Left ventricle myocardium inferior (tissue), 1 donor: ENCODE data around the gene MCC. TPM values are rescaled to one million over a fixed set of nuclear protein-coding genes. Genes with fewer than 3 reads are reported as not detected.
A peak's percentile ranks its signal among the peaks of the same experiment; 100 is the strongest.

Experiments used
- DNase-seq: peaks from one replicate; pipeline ENCODE4 v3.0.0-alpha.2; 2020
- H3K27ac ChIP-seq: fragments of 200-600 bp; replicated peaks from 2 replicates; pipeline ENCODE4 v1.8.0; 2021
- H3K27me3 ChIP-seq: fragments of 200-600 bp; 2 replicates; pipeline ENCODE4 v1.8.0; 2021; ENCODE audit warnings: low read depth
- H3K36me3 ChIP-seq: fragments of 200-600 bp; 2 replicates; pipeline ENCODE4 v1.8.0; 2021
- H3K4me1 ChIP-seq: fragments of 200-600 bp; 2 replicates; pipeline ENCODE4 v1.8.0; 2021
- H3K4me3 ChIP-seq: fragments of 200-600 bp; 2 replicates; pipeline ENCODE4 v1.8.0; 2021; ENCODE audit warnings: mild to moderate bottlenecking, moderate library complexity
- H3K9me3 ChIP-seq: fragments of 200-600 bp; replicated peaks from 2 replicates; pipeline ENCODE4 v1.8.0; 2021
- CTCF ChIP-seq: fragments of 200-600 bp; IDR thresholded peaks from 2 replicates; pipeline ENCODE4 v1.8.0; 2021; ENCODE audit warnings: antibody characterized with exemption, mild to moderate bottlenecking, borderline replicate concordance
- intact Hi-C: fragments of 100-400 bp; cut with micrococcal nuclease; formaldehyde crosslinking; loops from one replicate; pipeline ENCODE4 v1.11.0; 2022
- total RNA-seq: library from RNA; stranded (reverse); fragmentation: NEBNext Ultra II Directional; extraction: Animal tissue kit (Norgen Biotek cat#: 25700); gene quantifications from one replicate; pipeline ENCODE4 v1.2.1, GENCODE V29; 2021
- donor health status: DM: no; HTN: yes; CAD: no; lungs with severe emphysema.

Gene MCC
- total RNA-seq, 1 donor from 2014 or later, result 31.6 TPM

- Histone ChIP-seq H3K27me3 (no peaks in the 10 kb centered on the region), H3K27ac (no peak overlapping the region), H3K4me1 (peaks cover 46% of the 10 kb centered on the region), H3K36me3 (peaks cover 57% of the 10 kb centered on the region), H3K4me3 (no peak overlapping the region), H3K9me3 (no peaks in the 10 kb centered on the region)
- DNase-seq, result no peak
- intact Hi-C loops, result no loop called here
- no peak for TF ChIP-seq CTCF
Observed at GRCh38 chr5:113099822-113100221, 388.4 kb downstream of the MCC start.

- Histone ChIP-seq H3K27me3 (no peaks in the 10 kb centered on the region), H3K4me1 (peaks cover 48% of the 10 kb centered on the region), H3K36me3 (peaks cover 49% of the 10 kb centered on the region), H3K9me3 (no peaks in the 10 kb centered on the region), H3K27ac (no peak overlapping the region), H3K4me3 (no peak overlapping the region)
- no peak for DNase-seq
- intact Hi-C loops, result no loop called here
- no peak for TF ChIP-seq CTCF
Observed at GRCh38 chr5:113098378-113098777, 389.9 kb downstream of the MCC start.

- Histone ChIP-seq H3K4me3 (no peak overlapping the region), H3K9me3 (no peaks in the 10 kb centered on the region), H3K4me1 (peaks cover 45% of the 10 kb centered on the region), H3K27me3 (no peaks in the 10 kb centered on the region), H3K27ac (no peak overlapping the region), H3K36me3 (peaks cover 35% of the 10 kb centered on the region)
- intact Hi-C loops, result no loop called here
- DNase-seq, result no peak
- TF ChIP-seq CTCF, result no peak
Observed at GRCh38 chr5:113095831-113096230, 392.4 kb downstream of the MCC start.

- Histone ChIP-seq H3K4me1 (peaks cover 60% of the 10 kb centered on the region), H3K27ac (no peak overlapping the region), H3K4me3 (no peak overlapping the region), H3K36me3 (peaks cover 21% of the 10 kb centered on the region), H3K9me3 (no peaks in the 10 kb centered on the region), H3K27me3 (no peaks in the 10 kb centered on the region)
- no peak for TF ChIP-seq CTCF
- DNase-seq, result no peak
- intact Hi-C loops, result no loop called here
Observed at GRCh38 chr5:113093558-113093957, 394.7 kb downstream of the MCC start.

- Histone ChIP-seq H3K4me3 (no peak overlapping the region), H3K27ac (no peak overlapping the region), H3K27me3 (no peaks in the 10 kb centered on the region), H3K4me1 (peaks cover 68% of the 10 kb centered on the region), H3K9me3 (no peaks in the 10 kb centered on the region), H3K36me3 (peaks cover 12% of the 10 kb centered on the region)
- DNase-seq, result no peak
- TF ChIP-seq CTCF, result no peak
- intact Hi-C loops, result no loop called here
Observed at GRCh38 chr5:113092683-113093082, 395.6 kb downstream of the MCC start.

- no peak overlapping the region for H3K4me3 ChIP-seq
- DNase-seq, result no peak
- H3K36me3 ChIP-seq, result peaks cover 4% of the 10 kb centered on the region
- no peak for TF ChIP-seq CTCF
- H3K27ac ChIP-seq, result peak overlapping the region; percentile 69
- peaks cover 78% of the 10 kb centered on the region for H3K4me1 ChIP-seq
- H3K27me3 ChIP-seq, result no peaks in the 10 kb centered on the region
- no peaks in the 10 kb centered on the region for H3K9me3 ChIP-seq
- intact Hi-C loops, result no loop called here
Observed at GRCh38 chr5:113091622-113092021, 396.6 kb downstream of the MCC start.
